Activated CD4-positive, alpha-beta T cell treated with anti-CD3 and anti-CD28 coated beads, Interleukin-2, amount 10 ng/mL, durations not matched to agents 7 days and 5 days (primary cell): Measurements from ENCODE around the gene IGSF22. TPM values are rescaled to one million over a fixed set of nuclear protein-coding genes. Genes with fewer than 3 reads are reported as not detected.
"Not testable (repeated sequence)": the region's sequence is repeated elsewhere in the genome, so short reads cannot be mapped to it uniquely, and the experiment has no call there.

Experiments
- CTCF ChIA-PET: fragments of 350-600 bp; sonication (Branson Sonifier 250); formaldehyde crosslinking; loops from one replicate; lab custom pipeline; 2021; ENCODE audit warnings: antibody characterized with exemption; lab: Charles Lee
- POLR2A ChIA-PET: fragments of 350-600 bp; sonication (Branson Sonifier 250); formaldehyde crosslinking; loops from one replicate; lab custom pipeline; 2021; ENCODE audit warnings: antibody characterized with exemption; lab: Charles Lee
- DNase-seq: peaks from one replicate; pipeline ENCODE4 v3.0.0-alpha.2; 2020
- H3K27ac Mint-ChIP-seq: one replicate; pipeline ENCODE4 v1.8.0; 2021; ENCODE audit warnings: mild to moderate bottlenecking, moderate library complexity, mixed read lengths
- H3K27me3 Mint-ChIP-seq: one replicate; pipeline ENCODE4 v1.8.0; 2021; ENCODE audit warnings: mixed read lengths
- H3K36me3 Mint-ChIP-seq: one replicate; pipeline ENCODE4 v1.8.0; 2021; ENCODE audit warnings: low read depth, mixed read lengths
- H3K4me1 Mint-ChIP-seq: one replicate; pipeline ENCODE4 v1.8.0; 2021; ENCODE audit warnings: mixed read lengths
- H3K4me3 Mint-ChIP-seq: one replicate; pipeline ENCODE4 v1.8.0; 2021; ENCODE audit warnings: mild to moderate bottlenecking, moderate library complexity, mixed read lengths
- H3K9me3 Mint-ChIP-seq: one replicate; pipeline ENCODE4 v1.8.0; 2021; ENCODE audit warnings: mixed read lengths
- total RNA-seq, 2 experiments: library from RNA; stranded (reverse); gene quantifications; one replicate each; pipeline ENCODE4 v1.2.3, GENCODE V29; 2021

Gene IGSF22
- total RNA-seq, 2 experiments from 2014 or later, result 0.05 TPM; not detected in 1

DNA sequence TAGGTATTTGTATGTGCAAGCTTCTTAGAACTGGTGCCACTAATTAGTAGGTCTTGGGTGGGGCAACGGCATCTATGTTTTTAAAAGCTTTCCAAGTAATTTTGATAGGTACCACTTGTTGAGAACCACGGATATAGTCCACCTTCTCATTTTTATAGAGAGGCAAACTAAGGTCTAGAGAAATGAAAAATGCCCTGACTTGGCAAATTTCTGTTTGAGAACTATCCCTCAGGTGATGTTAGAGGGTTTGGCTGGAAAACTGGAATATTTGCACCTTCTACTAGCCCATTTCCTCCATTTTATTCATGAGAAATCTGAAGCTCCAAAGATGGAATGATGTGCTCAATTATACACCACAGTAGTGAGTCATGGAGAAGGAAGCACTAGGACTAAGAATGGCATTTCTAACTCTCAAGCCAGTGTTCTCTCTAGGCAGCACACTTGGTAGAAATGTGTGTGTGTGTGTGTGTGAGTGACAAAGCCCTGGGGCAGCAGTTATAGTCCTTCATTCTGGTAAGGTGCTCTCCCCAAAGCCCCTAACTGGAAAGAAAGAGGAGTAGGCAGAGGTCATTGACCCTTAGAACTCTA lies 29.3 kb downstream of the IGSF22 start:
- POLR2A ChIA-PET, result no interaction called here

GRCh38 chr11:18692941-18693760 lies 32.8 kb downstream of the IGSF22 start:
- DNase-seq, result no peak
- Mint-ChIP-seq H3K4me1 (peaks cover 15% of the 10 kb centered on the region), H3K27me3 (peaks cover 3% of the 10 kb centered on the region), H3K36me3 (no peaks in the 10 kb centered on the region), H3K4me3 (no peak overlapping the region), H3K9me3 (no peaks in the 10 kb centered on the region), H3K27ac (no peak overlapping the region)
- ChIA-PET POLR2A (no interaction called here), CTCF (no interaction called here)

More for the DNA sequence above, 29.3 kb downstream of the IGSF22 start:
- H3K27me3 Mint-ChIP-seq, result peaks cover 15% of the 10 kb centered on the region
- no peaks in the 10 kb centered on the region for H3K36me3 Mint-ChIP-seq
- H3K4me1 Mint-ChIP-seq, result peaks cover 23% of the 10 kb centered on the region
- CTCF ChIA-PET, result no interaction called here
- no peak overlapping the region for H3K27ac Mint-ChIP-seq
- H3K4me3 Mint-ChIP-seq, result no peak overlapping the region
- no peak for DNase-seq
- no peaks in the 10 kb centered on the region for H3K9me3 Mint-ChIP-seq

- H3K27ac Mint-ChIP-seq, H3K9me3 Mint-ChIP-seq, H3K27me3 Mint-ChIP-seq, POLR2A ChIA-PET, H3K36me3 Mint-ChIP-seq, DNase-seq, H3K4me3 Mint-ChIP-seq: not testable (repeated sequence)
- CTCF ChIA-PET, result interaction anchor here (1.3 kb wide), 1 partner anchor 33 kb away, joined by 3 read pairs; no protein-coding TSS in a partner anchor
- H3K4me1 Mint-ChIP-seq, result peaks cover 11% of the 10 kb centered on the region
Observed at GRCh38 chr11:18691467-18692140, 34.4 kb downstream of the IGSF22 start.

- ChIA-PET POLR2A (no interaction called here), CTCF (interaction anchor here (0.8 to 1.8 kb wide), 4 partner anchors 28 to 149 kb away, joined by 3 to 5 read pairs (median 3); no protein-coding TSS in a partner anchor)
- peaks cover 8% of the 10 kb centered on the region for H3K27me3 Mint-ChIP-seq
- no peak overlapping the region for H3K4me3 Mint-ChIP-seq
- H3K36me3 Mint-ChIP-seq, result no peaks in the 10 kb centered on the region
- DNase-seq, result no peak
- H3K27ac Mint-ChIP-seq, result no peak overlapping the region
- H3K9me3 Mint-ChIP-seq, result no peaks in the 10 kb centered on the region
- peaks cover 4% of the 10 kb centered on the region for H3K4me1 Mint-ChIP-seq
Observed at GRCh38 chr11:18684267-18684666, 41.7 kb downstream of the IGSF22 start.

DNA sequence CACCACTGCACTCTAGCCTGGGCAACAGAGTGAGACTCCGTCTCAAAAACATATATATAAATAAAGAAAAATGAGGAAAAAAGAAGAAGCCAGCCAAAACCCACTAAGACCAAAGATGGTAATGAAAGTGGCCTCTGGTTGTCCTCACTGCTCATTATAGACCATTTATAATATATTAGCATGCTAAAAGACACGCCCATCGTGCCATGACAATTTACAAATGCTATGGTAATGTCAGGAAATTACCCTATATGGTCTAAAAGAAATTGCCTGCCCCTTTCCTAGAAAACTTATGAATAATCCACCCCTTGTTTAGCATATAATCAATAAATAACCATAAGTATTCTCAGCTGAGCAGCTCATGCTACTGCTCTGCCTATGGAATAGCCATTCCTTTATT lies 43.5 kb downstream of the IGSF22 start:
- ChIA-PET POLR2A (no interaction called here), CTCF (interaction anchor here (1.2 kb wide), 1 partner anchor 10 kb away, joined by 3 read pairs; no protein-coding TSS in a partner anchor)
- H3K4me3 Mint-ChIP-seq, result no peak overlapping the region
- H3K36me3 Mint-ChIP-seq, result no peaks in the 10 kb centered on the region
- H3K4me1 Mint-ChIP-seq, result peaks cover 6% of the 10 kb centered on the region
- H3K27me3 Mint-ChIP-seq, result peaks cover 8% of the 10 kb centered on the region
- no peak for DNase-seq
- no peaks in the 10 kb centered on the region for H3K9me3 Mint-ChIP-seq
- H3K27ac Mint-ChIP-seq, result no peak overlapping the region

GRCh38 chr11:18681949-18682348 lies 44.0 kb downstream of the IGSF22 start:
- H3K4me1 Mint-ChIP-seq, DNase-seq, H3K9me3 Mint-ChIP-seq, H3K36me3 Mint-ChIP-seq, H3K4me3 Mint-ChIP-seq, H3K27me3 Mint-ChIP-seq, POLR2A ChIA-PET: not testable (repeated sequence)
- CTCF ChIA-PET, result interaction anchor here (1.2 kb wide), 1 partner anchor 9 kb away, joined by 3 read pairs; no protein-coding TSS in a partner anchor
- H3K27ac Mint-ChIP-seq, result peak overlapping the region; percentile 36

GRCh38 chr11:18677560-18677959 lies 48.4 kb downstream of the IGSF22 start:
- Mint-ChIP-seq H3K9me3 (no peaks in the 10 kb centered on the region), H3K4me1 (peaks cover 14% of the 10 kb centered on the region), H3K27me3 (no peaks in the 10 kb centered on the region), H3K4me3 (no peak overlapping the region), H3K27ac (no peak overlapping the region), H3K36me3 (no peaks in the 10 kb centered on the region)
- ChIA-PET POLR2A (no interaction called here), CTCF (interaction anchor here (0.7 kb wide), 2 partner anchors 20 to 90 kb away, joined by 3 read pairs; no protein-coding TSS in a partner anchor)
- no peak for DNase-seq

DNA sequence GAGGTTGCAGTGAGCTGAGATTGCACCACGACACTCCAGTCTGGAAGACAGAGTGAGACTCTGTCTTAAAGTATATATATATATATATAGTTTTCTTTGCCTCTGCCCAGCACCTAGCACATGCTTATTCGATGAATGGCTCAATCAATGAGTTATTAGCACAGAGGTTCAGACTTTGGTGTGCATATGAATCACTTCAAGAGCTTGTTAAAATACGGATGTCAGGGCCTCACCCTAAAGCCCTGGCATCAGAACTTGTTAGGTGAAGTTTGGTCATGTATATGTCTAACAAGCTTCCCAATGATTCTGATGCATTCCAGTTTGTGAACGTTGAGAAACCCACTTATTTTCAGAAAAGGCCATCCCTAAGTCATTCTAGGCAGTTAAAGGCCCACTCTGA lies 49.2 kb downstream of the IGSF22 start:
- H3K9me3 Mint-ChIP-seq, result no peaks in the 10 kb centered on the region
- CTCF ChIA-PET, result interaction anchor here (0.7 to 1.2 kb wide), 4 partner anchors 14 to 49 kb away, joined by 3 to 4 read pairs (median 3); partner anchors contain the start of gene IGSF22
- peaks cover 19% of the 10 kb centered on the region for H3K4me1 Mint-ChIP-seq
- no peaks in the 10 kb centered on the region for H3K27me3 Mint-ChIP-seq
- POLR2A ChIA-PET, result no interaction called here
- H3K36me3 Mint-ChIP-seq, result no peaks in the 10 kb centered on the region
- peak overlapping the region; percentile 31 for H3K27ac Mint-ChIP-seq
- H3K4me3 Mint-ChIP-seq, result no peak overlapping the region
- no peak for DNase-seq

DNA sequence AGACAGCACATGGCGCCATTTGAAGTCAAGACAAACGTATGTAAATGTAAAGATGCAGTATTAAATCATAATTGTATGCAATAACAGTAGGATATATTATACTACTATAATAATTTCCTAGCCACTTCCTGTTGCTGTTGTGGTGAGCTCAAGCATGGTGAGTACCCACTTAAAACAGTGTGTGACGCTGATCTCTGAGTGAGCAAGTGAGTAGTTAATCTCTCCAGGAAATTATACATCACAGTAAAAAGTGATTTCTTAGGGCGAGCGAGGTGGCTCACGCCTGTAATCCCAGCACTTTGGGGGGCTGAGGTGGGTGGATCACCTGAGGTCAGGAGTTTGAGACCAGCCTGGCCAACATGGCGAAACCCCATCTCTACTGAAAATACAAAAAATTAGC lies 53.8 kb downstream of the IGSF22 start:
- H3K27me3 Mint-ChIP-seq, POLR2A ChIA-PET, H3K36me3 Mint-ChIP-seq, H3K9me3 Mint-ChIP-seq: not testable (repeated sequence)
- peak; percentile 67 for DNase-seq
- CTCF ChIA-PET, result interaction anchor here (0.6 to 1.5 kb wide), 2 partner anchors 9 to 1445 kb away, joined by 3 to 4 read pairs; no protein-coding TSS in a partner anchor
- Mint-ChIP-seq H3K4me1 (peaks cover 40% of the 10 kb centered on the region), H3K27ac (peak overlapping the region; percentile 98), H3K4me3 (peak overlapping the region; percentile 48)

DNA sequence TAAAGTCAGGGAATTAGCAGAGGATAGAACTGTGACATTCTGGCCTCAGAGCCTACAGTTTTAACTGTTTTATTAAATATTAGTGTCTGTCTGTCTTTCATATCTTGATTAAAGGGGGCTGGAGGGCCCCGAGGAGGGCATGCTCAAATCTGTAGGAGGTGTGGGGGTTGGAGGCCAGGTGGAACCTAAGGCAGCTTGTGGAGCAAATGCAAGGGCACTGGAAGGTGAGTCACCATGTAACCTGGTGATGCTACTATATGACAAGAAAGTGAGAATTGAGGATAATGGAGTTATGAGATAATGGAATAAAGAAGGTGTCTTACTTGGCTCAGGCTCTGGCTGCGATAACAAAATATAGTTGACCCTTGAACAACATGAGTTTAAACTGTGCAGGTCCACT lies 54.7 kb downstream of the IGSF22 start:
- peaks cover 40% of the 10 kb centered on the region for H3K4me1 Mint-ChIP-seq
- DNase-seq, result no peak
- peaks cover 8% of the 10 kb centered on the region for H3K27me3 Mint-ChIP-seq
- H3K9me3 Mint-ChIP-seq, result no peaks in the 10 kb centered on the region
- ChIA-PET CTCF (interaction anchor here (0.6 kb wide), 1 partner anchor 51 kb away, joined by 3 read pairs; no protein-coding TSS in a partner anchor), POLR2A (no interaction called here)
- H3K36me3 Mint-ChIP-seq, result no peaks in the 10 kb centered on the region
- peak overlapping the region; percentile 61 for H3K27ac Mint-ChIP-seq
- H3K4me3 Mint-ChIP-seq, result no peak overlapping the region

- peaks cover 14% of the 10 kb centered on the region for H3K27me3 Mint-ChIP-seq
- H3K9me3 Mint-ChIP-seq, result no peaks in the 10 kb centered on the region
- peaks cover 44% of the 10 kb centered on the region for H3K4me1 Mint-ChIP-seq
- DNase-seq, result no peak
- ChIA-PET POLR2A (no interaction called here), CTCF (interaction anchor here (0.6 to 1.2 kb wide), 2 partner anchors 10 to 53 kb away, joined by 3 read pairs; no protein-coding TSS in a partner anchor)
- no peak overlapping the region for H3K27ac Mint-ChIP-seq
- no peak overlapping the region for H3K4me3 Mint-ChIP-seq
- H3K36me3 Mint-ChIP-seq, result no peaks in the 10 kb centered on the region
Observed at GRCh38 chr11:18669711-18670110, 56.3 kb downstream of the IGSF22 start.

GRCh38 chr11:18669219-18669596 lies 56.8 kb downstream of the IGSF22 start:
- POLR2A ChIA-PET, result no interaction called here
- CTCF ChIA-PET, result interaction anchor here (0.6 to 1.2 kb wide), 2 partner anchors 9 to 53 kb away, joined by 3 read pairs; no protein-coding TSS in a partner anchor
- peak; percentile 21 for DNase-seq
- Mint-ChIP-seq H3K4me3 (no peak overlapping the region), H3K27ac (peak overlapping the region; percentile 81), H3K4me1 (peaks cover 44% of the 10 kb centered on the region), H3K27me3 (peaks cover 14% of the 10 kb centered on the region), H3K36me3 (no peaks in the 10 kb centered on the region), H3K9me3 (no peaks in the 10 kb centered on the region)
